ENCODE data around the gene IFNAR2.
"Not testable (repeated sequence)": the region's sequence is repeated elsewhere in the genome, so short reads cannot be mapped to it uniquely, and the experiment has no call there.

IFNAR2 gene

GRCh38 chr21:33245289-33245918 lies 15.7 kb downstream of the IFNAR2 start:
- DNase-seq, result no peak

GRCh38 chr21:33246506-33246905 lies 16.8 kb downstream of the IFNAR2 start:
- no peak for DNase-seq

GRCh38 chr21:33246963-33247362 lies 17.2 kb downstream of the IFNAR2 start:
- DNase-seq, result no peak

GRCh38 chr21:33247599-33247998 lies 17.9 kb downstream of the IFNAR2 start:
- no peak for DNase-seq

GRCh38 chr21:33249331-33250002 lies 19.7 kb downstream of the IFNAR2 start:
- DNase-seq, result no peak

GRCh38 chr21:33251119-33251518 lies 21.4 kb downstream of the IFNAR2 start:
- DNase-seq, result no peak

- DNase-seq, result not testable (repeated sequence)
These were observed 23.6 kb downstream of the IFNAR2 start for GRCh38 chr21:33253382-33253781.

- no peak for DNase-seq
These were observed 25.0 kb downstream of the IFNAR2 start for GRCh38 chr21:33254766-33255165.

- DNase-seq, result no peak
These were observed 25.7 kb downstream of the IFNAR2 start for GRCh38 chr21:33255404-33255803.

- DNase-seq, result no peak
These were observed 26.3 kb downstream of the IFNAR2 start for GRCh38 chr21:33256019-33256418.

GRCh38 chr21:33257094-33257803 lies 27.5 kb downstream of the IFNAR2 start:
- DNase-seq, result no peak

GRCh38 chr21:33258475-33258874 lies 28.7 kb downstream of the IFNAR2 start:
- DNase-seq, result no peak

GRCh38 chr21:33259428-33259827 lies 29.7 kb downstream of the IFNAR2 start:
- DNase-seq, result no peak

- no peak for DNase-seq
These were observed 30.3 kb downstream of the IFNAR2 start for GRCh38 chr21:33259995-33260394.

- no peak for DNase-seq
These were observed 31.9 kb downstream of the IFNAR2 start for GRCh38 chr21:33261635-33262034.

GRCh38 chr21:33262921-33263320 lies 33.2 kb downstream of the IFNAR2 start:
- no peak for DNase-seq

- no peak for DNase-seq
These were observed 34.8 kb downstream of the IFNAR2 start for GRCh38 chr21:33264561-33264960.

- DNase-seq, result no peak
These were observed 35.9 kb downstream of the IFNAR2 start for GRCh38 chr21:33265664-33266049.

GRCh38 chr21:33266050-33266788 lies 36.5 kb downstream of the IFNAR2 start, which contains the start of gene IL10RB:
TSS of gene IL10RB (plus strand) at chr21:33266367. CDS start at chr21:33266466, 99 bp downstream.
- peak; percentile 9 for DNase-seq

- no peak for DNase-seq
These were observed 37.0 kb downstream of the IFNAR2 start for GRCh38 chr21:33266789-33267135.

GRCh38 chr21:33267250-33267649 lies 37.5 kb downstream of the IFNAR2 start:
- no peak for DNase-seq

GRCh38 chr21:33268393-33268736 lies 38.6 kb downstream of the IFNAR2 start:
- DNase-seq, result no peak

GRCh38 chr21:33268737-33269441 lies 39.2 kb downstream of the IFNAR2 start:
- no peak for DNase-seq

Measured in NCI-H446 treated with DMSO at 0.1 percent for 48 hours (cell line).